ENCODE results near the gene AFF3.
"Not testable (repeated sequence)": the region's sequence is repeated elsewhere in the genome, so short reads cannot be mapped to it uniquely, and the experiment has no call there.

The AFF3 gene

GRCh38 chr2:99960790-99961189 is 181.6 kb downstream of the AFF3 start:
- no peak for ATAC-seq

GRCh38 chr2:99960291-99960690 is 182.1 kb downstream of the AFF3 start:
- no peak for DNase-seq
- no peak for ATAC-seq

More at GRCh38 chr2:99960790-99961189, 181.6 kb downstream of the AFF3 start:
- no peak for DNase-seq

GRCh38 chr2:99959261-99960014 is 183.0 kb downstream of the AFF3 start:
- ATAC-seq: no peak
- DNase-seq: no peak

GRCh38 chr2:99957332-99958133 is 184.9 kb downstream of the AFF3 start:
- ATAC-seq (no peak), DNase-seq (no peak)

GRCh38 chr2:99956232-99957030 is 186.0 kb downstream of the AFF3 start:
- DNase-seq (no peak), ATAC-seq (no peak)

- DNase-seq: no peak
- no peak for ATAC-seq
Measured at GRCh38 chr2:99953750-99954149, 188.6 kb downstream of the AFF3 start.

- ATAC-seq: no peak
- no peak for DNase-seq
Measured at GRCh38 chr2:99949963-99950362, 192.4 kb downstream of the AFF3 start.

- ATAC-seq: no peak
Measured at GRCh38 chr2:99949530-99949929, 192.9 kb downstream of the AFF3 start.

GRCh38 chr2:99948010-99948409 is 194.4 kb downstream of the AFF3 start:
- DNase-seq: no peak

More at GRCh38 chr2:99949530-99949929, 192.9 kb downstream of the AFF3 start:
- no peak for DNase-seq

GRCh38 chr2:99947366-99947765 is 195.0 kb downstream of the AFF3 start:
- not testable (repeated sequence) for ATAC-seq, DNase-seq

More at GRCh38 chr2:99948010-99948409, 194.4 kb downstream of the AFF3 start:
- ATAC-seq: no peak

- DNase-seq (no peak), ATAC-seq (no peak)
Measured at GRCh38 chr2:99944019-99944418, 198.4 kb downstream of the AFF3 start.

GRCh38 chr2:99942561-99943347 is 199.6 kb downstream of the AFF3 start:
- DNase-seq (no peak), ATAC-seq (no peak)

GRCh38 chr2:99940963-99941362 is 201.4 kb downstream of the AFF3 start:
- DNase-seq (no peak), ATAC-seq (no peak)

- DNase-seq: no peak
- no peak for ATAC-seq
Measured at GRCh38 chr2:99939135-99939534, 203.3 kb downstream of the AFF3 start.

- DNase-seq (no peak), ATAC-seq (no peak)
Measured at GRCh38 chr2:99938250-99938649, 204.1 kb downstream of the AFF3 start.

GRCh38 chr2:99936065-99936464 is 206.3 kb downstream of the AFF3 start:
- ATAC-seq (no peak), DNase-seq (no peak)

GRCh38 chr2:99935662-99936061 is 206.7 kb downstream of the AFF3 start:
- no peak for ATAC-seq
- DNase-seq: no peak

GRCh38 chr2:99933894-99934650 is 208.3 kb downstream of the AFF3 start:
- no peak for DNase-seq
- ATAC-seq: no peak

GRCh38 chr2:99933491-99933890 is 208.9 kb downstream of the AFF3 start:
- ATAC-seq, DNase-seq: not testable (repeated sequence)

- ATAC-seq: no peak
- DNase-seq: no peak
Measured at GRCh38 chr2:99928470-99929053, 213.8 kb downstream of the AFF3 start.
